ENCODE data around the gene REX1BD. TPM values are rescaled to one million over a fixed set of nuclear protein-coding genes. Genes with fewer than 3 reads are reported as not detected.

REX1BD gene
- total RNA-seq, 2 donors from 2014 or later = 119 to 171 TPM

DNA sequence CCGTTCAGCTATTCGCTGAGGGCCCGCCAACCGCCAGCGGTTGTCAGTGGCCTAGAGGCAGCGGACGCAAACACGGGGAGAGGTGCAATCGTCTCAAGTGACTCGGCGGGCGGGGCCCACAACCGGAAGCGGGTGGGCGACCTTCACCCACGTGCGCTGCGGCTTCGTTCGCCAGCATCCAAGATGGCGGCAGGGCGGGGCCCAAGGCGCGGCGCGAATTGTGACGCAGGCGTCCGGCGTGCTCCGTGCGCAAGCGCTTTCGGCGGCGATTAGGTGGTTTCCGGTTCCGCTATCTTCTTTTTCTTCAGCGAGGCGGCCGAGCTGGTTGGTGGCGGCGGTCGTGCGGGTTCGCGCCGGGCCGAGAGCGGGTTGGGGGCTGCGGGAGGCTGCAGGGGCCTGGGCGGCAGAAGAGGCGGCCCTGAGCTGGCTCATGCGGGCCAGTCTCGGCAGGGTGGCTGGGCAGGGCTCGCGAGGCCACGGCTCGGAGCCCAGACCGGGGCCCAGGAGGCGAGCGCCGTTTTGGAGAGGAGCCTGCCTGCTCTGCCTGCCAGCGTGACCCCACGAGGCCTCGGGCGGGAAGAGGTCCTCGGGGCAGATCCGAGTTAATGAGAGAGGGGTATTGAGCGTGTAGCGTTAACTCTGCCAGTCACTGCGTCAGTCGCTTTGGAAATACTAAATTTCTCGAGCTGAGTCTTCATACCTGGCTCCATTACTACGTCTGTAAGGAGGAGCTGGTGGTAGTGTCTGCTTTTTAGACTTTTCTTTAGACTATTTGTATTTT lies 16.8 kb upstream of the REX1BD start, which contains the start of gene UBA52:
Gene UBA52 (plus strand): TSS at position 294 of the 781 bp plus-strand sequence. CDS start 1,444 bp downstream, outside the sequence.
- Histone ChIP-seq H3K27me3 (no peaks in the 10 kb centered on the region), H3K4me3 (peak within 1 kb of the TSS; percentile 83 to 98), H3K9me3 (no peaks in the 10 kb centered on the region), H3K27ac (peak within 1 kb of the TSS; percentile 91 to 97), H3K4me1 (peaks cover 0 to 22% of the 10 kb centered on the region in 2 donors), H3K36me3 (peaks cover 61% of the 10 kb centered on the region)
- DNase-seq (ENCODE audit: low spot score) = peak; percentile 99
- TF ChIP-seq, protein P1, sequence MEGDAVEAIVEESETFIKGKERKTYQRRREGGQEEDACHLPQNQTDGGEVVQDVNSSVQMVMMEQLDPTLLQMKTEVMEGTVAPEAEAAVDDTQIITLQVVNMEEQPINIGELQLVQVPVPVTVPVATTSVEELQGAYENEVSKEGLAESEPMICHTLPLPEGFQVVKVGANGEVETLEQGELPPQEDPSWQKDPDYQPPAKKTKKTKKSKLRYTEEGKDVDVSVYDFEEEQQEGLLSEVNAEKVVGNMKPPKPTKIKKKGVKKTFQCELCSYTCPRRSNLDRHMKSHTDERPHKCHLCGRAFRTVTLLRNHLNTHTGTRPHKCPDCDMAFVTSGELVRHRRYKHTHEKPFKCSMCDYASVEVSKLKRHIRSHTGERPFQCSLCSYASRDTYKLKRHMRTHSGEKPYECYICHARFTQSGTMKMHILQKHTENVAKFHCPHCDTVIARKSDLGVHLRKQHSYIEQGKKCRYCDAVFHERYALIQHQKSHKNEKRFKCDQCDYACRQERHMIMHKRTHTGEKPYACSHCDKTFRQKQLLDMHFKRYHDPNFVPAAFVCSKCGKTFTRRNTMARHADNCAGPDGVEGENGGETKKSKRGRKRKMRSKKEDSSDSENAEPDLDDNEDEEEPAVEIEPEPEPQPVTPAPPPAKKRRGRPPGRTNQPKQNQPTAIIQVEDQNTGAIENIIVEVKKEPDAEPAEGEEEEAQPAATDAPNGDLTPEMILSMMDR (IDR thresholded peaks at IDR 0.05) = no peak

- Histone ChIP-seq H3K4me1 (peaks cover 0 to 22% of the 10 kb centered on the region in 2 donors), H3K4me3 (no peak overlapping the region), H3K9me3 (no peaks in the 10 kb centered on the region), H3K36me3 (peaks cover 36% of the 10 kb centered on the region), H3K27ac (no peak overlapping the region), H3K27me3 (no peaks in the 10 kb centered on the region)
- no peak for DNase-seq (ENCODE audit: low spot score)
- TF ChIP-seq, protein P1 (IDR thresholded peaks at IDR 0.05) = no peak
Measured at GRCh38 chr19:18574691-18575291, 13.8 kb upstream of the REX1BD start.

- Histone ChIP-seq H3K4me3 (no peak overlapping the region), H3K27me3 (no peaks in the 10 kb centered on the region), H3K9me3 (no peaks in the 10 kb centered on the region), H3K4me1 (peaks cover 0 to 17% of the 10 kb centered on the region in 2 donors), H3K36me3 (peaks cover 36% of the 10 kb centered on the region), H3K27ac (no peak overlapping the region)
- no peak for DNase-seq (ENCODE audit: low spot score)
- TF ChIP-seq, protein P1 (IDR thresholded peaks at IDR 0.05) = no peak
Measured at GRCh38 chr19:18576383-18576782, 12.2 kb upstream of the REX1BD start.

- H3K27me3 ChIP-seq = no peaks in the 10 kb centered on the region
- DNase-seq (ENCODE audit: low spot score) = no peak
- TF ChIP-seq, protein P1 (IDR thresholded peaks at IDR 0.05) = no peak
- no peaks in the 10 kb centered on the region for H3K9me3 ChIP-seq
- H3K4me1 ChIP-seq = peaks cover 0 to 13% of the 10 kb centered on the region in 2 donors
- no peak overlapping the region for H3K27ac ChIP-seq
- H3K36me3 ChIP-seq = peaks cover 36% of the 10 kb centered on the region
- H3K4me3 ChIP-seq = no peak overlapping the region
Measured at GRCh38 chr19:18577365-18577914, 11.2 kb upstream of the REX1BD start.

- H3K4me1 ChIP-seq = no peaks in the 10 kb centered on the region
- TF ChIP-seq, protein P1 (IDR thresholded peaks at IDR 0.05) = no peak
- peaks cover 13% of the 10 kb centered on the region for H3K36me3 ChIP-seq
- no peaks in the 10 kb centered on the region for H3K27me3 ChIP-seq
- no peak overlapping the region for H3K4me3 ChIP-seq
- H3K27ac ChIP-seq = no peak overlapping the region
- H3K9me3 ChIP-seq = no peaks in the 10 kb centered on the region
- DNase-seq (ENCODE audit: low spot score) = no peak
Measured at GRCh38 chr19:18580311-18580710, 8.3 kb upstream of the REX1BD start.

Measured in right atrium auricular region (tissue), 2 donors.